HUDEP-2 (cell line): ENCODE results near the gene TRIM8.
A peak's percentile ranks its signal among the peaks of the same experiment; 100 is the strongest.

Experiments used
- DNase-seq, 76 experiments: peaks; one replicate each; lab custom pipeline; 2025; ENCODE audit not compliant: unreplicated experiment in 76 of 76; lab: John Stamatoyannopoulos, UW

Gene TRIM8

DNA sequence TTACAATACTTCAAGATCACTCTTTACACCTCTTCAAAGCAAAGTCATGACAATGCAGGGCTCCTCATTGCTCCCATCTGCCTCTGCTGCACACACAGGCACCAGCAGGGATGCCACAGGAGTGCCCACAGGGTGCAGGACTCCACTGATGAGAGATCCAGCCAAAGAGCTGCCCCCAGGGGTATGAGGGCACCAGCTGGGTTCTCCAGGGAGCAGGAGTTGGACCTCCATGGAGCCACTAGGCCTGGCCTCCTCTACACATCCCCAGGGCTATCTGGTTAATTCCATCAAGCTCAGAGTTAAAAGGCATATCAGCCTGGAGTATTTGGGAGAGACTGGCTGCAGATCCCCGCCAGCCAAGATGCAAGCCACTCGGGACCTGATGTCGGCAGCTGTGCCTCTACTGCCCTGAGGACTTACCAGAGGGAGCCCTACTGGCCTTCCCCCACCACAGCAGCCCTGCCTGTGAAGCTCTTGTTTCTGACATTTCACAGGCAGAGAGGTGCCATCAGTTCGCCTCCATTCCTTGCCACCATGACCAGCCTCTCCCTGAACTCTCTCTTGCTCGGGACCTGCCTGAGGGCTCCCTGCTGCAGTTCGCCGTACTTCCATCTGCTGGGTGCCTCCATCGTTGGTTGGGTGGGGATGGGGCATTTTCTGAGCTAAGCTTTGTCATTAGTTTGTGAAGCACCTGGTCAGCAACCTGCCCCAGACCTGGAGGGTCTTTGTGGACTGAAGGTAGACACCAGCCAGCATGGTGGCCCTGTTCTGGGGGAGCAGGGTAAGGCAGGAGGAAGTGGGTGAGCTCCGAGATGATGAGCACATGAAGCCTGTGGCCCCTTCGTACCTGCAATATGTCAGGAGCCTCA lies 12.5 kb upstream of the TRIM8 start:
- DNase-seq, result no peak

- DNase-seq, result no peak
Observed at GRCh38 chr10:102632394-102633111, 11.7 kb upstream of the TRIM8 start.

GRCh38 chr10:102633287-102633686 lies 11.0 kb upstream of the TRIM8 start:
- DNase-seq, result no peak

- DNase-seq, result peak in 1 of 76 experiments; percentile 17
Observed at GRCh38 chr10:102633848-102634247, 10.4 kb upstream of the TRIM8 start.

DNA sequence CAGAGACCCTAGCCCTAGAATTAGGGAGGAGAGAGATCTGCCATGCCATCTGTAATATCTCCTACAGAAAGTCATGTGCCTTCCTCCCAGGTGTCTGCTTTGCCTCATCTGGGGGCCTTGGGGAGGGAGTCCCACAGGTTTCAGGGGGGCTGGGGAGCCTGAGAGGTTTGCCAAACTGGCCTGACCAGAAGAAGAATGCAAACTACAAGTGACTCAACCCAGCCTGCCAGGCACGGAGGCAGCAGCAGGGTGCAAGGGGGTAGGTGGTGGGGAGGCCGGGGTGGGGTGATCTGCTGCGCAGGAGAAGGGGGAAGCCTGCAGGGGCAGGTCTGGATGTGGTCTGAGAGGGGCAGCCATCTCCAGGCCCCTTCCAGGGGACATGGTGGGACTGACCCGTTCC lies 9.6 kb upstream of the TRIM8 start:
- DNase-seq, result no peak

DNA sequence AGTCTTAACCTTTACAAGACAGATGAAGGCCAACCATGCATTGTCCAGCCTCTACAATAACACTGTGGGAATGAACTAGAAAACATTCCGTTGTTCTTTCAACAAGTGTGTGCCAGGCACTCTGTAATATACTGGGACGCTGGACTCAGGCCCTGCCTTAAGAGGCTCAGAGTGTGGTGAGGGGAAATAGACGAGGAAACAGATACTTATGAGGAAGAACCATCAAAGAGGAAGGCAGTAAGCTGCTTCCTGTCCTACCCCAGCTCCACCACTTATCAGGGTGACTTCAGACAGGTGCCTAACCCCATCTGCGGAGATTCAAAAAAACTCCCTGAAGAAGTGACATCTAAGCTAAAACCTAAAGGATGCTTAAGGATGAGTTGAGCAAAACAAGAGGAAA lies 8.9 kb upstream of the TRIM8 start:
- no peak for DNase-seq

DNA sequence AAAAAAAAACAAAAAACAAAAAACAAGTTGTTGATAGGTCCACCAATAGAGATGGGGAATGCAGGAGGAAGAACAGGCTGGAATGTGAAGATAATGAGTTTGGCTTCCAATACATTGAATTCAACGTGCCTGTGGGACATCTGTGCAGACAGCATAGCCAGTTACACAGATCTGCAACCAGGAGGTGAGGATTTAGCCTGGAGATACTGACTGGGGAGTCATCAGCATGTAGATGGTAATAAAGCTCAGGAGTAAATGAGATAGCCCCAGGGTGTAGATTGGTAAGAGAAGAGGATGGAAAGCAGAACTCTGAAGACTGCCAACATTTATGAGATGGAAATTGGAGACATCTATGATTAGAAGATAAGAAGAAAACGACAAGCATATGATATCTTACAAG lies 4.7 kb upstream of the TRIM8 start:
- DNase-seq, result peak in 1 of 76 experiments; percentile 8

- DNase-seq, result no peak
Observed at GRCh38 chr10:102641402-102641801, 2.9 kb upstream of the TRIM8 start.

DNA sequence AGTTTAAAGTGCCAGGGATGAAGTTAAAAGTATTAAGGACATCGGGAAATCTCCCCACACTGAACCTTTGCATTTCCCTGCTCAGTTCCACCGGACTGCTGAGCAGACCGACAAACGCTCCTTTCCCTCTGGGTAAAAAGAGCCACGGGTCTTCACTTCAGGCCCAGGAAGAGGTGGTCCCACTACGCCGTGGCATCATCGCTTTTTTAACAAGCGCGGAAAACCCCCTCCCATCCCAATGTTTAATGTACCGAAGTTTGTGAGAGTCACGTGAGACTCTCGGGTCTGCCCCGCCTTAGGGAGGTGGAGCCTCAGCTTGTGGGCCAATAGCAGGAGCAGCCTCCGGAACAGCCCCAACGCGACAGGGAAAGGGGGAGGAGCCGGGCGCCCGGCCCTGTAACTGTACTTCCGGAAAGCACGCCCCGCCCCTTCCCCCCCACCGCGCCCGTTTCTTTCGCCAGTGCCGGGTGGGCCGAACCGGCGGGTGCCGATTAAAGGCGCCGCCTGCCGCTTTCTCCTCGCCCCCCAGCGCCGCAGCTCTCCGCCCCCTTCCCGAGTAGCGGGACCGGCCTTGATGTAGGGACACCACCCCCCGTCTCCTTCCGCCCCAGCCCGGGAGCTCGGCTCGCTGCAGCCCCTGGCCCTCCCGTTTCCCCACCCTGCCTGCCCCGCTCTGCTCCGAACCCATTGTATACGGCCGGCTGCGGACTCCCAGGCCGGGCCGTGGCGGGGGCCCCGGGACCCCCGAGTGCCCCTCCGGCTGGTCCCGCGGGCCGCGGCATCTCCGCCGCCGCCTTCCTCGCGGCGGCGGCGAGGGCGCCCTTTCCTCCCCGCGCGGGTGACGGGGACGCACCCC lies 2.2 kb upstream of the TRIM8 start:
- DNase-seq, result peak in 75 of 76 experiments; percentile 41 to 98 (median 96)

GRCh38 chr10:102642736-102643335 lies 1.4 kb upstream of the TRIM8 start:
- DNase-seq, result peak in 15 of 76 experiments; percentile 9 to 50 (median 27)

GRCh38 chr10:102643336-102644065 lies 778 bp upstream of the TRIM8 start:
- peak in 62 of 76 experiments; percentile 6 to 75 (median 43) for DNase-seq

DNA sequence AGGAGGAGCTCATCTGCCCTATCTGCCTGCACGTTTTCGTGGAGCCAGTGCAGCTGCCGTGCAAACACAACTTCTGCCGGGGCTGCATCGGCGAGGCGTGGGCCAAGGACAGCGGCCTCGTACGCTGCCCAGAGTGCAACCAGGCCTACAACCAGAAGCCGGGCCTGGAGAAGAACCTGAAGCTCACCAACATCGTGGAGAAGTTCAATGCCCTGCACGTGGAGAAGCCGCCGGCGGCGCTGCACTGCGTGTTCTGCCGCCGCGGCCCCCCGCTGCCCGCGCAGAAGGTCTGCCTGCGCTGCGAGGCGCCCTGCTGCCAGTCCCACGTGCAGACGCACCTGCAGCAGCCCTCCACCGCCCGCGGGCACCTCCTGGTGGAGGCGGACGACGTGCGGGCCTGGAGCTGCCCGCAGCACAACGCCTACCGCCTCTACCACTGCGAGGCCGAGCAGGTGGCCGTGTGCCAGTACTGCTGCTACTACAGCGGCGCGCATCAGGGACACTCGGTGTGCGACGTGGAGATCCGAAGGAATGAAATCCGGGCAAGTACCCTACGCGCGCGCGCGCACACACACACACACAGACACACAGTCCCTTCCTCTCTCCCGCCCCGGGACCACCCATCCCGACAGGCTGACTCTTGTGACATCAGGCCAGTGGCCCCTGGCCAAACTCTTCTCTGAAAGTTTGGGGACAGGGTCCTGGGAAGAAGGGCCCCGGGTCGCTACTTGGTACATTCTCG lies 538 bp downstream of the TRIM8 start:
- peak in 74 of 76 experiments; percentile 20 to 90 (median 78) for DNase-seq

GRCh38 chr10:102645388-102645740 lies 1.1 kb downstream of the TRIM8 start:
- peak in 26 of 76 experiments; percentile 8 to 74 (median 44) for DNase-seq

GRCh38 chr10:102645741-102646609 lies 1.7 kb downstream of the TRIM8 start:
- peak in 73 of 76 experiments; percentile 24 to 92 (median 74) for DNase-seq

DNA sequence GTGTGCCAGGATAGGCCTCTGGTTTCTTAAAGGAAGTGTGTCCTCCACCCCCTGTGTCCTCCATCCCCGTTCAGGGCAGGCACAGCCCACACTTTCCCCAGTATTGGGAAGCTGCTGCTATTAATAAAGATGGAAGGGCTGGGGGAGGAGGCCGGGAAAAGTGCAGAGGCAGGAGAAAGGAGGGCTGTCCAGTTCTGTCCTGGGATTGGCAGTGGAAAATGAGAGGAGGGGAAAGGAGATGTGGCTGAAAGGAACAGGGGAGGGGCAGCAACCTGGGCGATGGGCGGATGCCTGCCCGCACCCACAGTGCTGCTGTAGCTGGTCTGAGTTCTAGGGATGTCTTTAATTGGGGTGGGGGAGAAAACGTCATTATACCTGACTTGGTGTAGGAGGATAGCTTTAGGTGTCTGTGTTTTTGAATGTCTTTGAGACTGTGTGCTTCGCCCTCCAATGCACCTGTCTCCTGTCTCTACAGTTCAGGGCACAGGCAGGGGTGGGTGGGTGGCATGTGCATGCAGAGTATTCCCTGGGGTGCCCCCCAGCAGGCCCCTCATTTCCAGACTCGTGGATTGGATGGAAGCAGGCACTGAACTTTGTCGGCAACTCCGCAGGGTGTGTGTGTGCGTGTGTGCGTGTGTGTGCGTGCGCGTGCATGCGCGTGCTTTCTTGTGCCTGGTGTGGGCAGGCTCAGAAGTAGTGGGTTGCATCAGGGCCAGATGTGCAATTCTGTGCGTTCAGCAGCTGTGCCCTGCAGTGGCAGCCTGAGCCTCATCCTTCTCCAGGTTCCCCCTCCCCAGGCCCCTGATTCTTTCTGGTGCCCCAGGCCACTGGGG lies 2.5 kb downstream of the TRIM8 start:
- DNase-seq, result peak in 1 of 76 experiments; percentile 19

GRCh38 chr10:102647443-102648268 lies 3.4 kb downstream of the TRIM8 start:
- no peak for DNase-seq
